Measurements from ENCODE around the gene ATP6V0D1.

GRCh38 chr16:67444259-67445125, 36.5 kb downstream of the ATP6V0D1 start:
- TF ChIP-seq, protein P1, sequence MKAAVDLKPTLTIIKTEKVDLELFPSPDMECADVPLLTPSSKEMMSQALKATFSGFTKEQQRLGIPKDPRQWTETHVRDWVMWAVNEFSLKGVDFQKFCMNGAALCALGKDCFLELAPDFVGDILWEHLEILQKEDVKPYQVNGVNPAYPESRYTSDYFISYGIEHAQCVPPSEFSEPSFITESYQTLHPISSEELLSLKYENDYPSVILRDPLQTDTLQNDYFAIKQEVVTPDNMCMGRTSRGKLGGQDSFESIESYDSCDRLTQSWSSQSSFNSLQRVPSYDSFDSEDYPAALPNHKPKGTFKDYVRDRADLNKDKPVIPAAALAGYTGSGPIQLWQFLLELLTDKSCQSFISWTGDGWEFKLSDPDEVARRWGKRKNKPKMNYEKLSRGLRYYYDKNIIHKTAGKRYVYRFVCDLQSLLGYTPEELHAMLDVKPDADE (IDR thresholded peaks at IDR 0.05), result no peak
- TF ChIP-seq CTCF (conservative IDR thresholded peaks at IDR 0.05; ENCODE audit: low read depth in 2 of 2) (peak; percentile 34 to 67), JUNB (IDR thresholded peaks at IDR 0.05; ENCODE audit: unreplicated experiment) (no peak), POLR2AphosphoS5 (IDR thresholded peaks at IDR 0.05; ENCODE audit: low read depth) (no peak), EZH2 (IDR thresholded peaks at IDR 0.05; ENCODE audit: low read depth, unreplicated experiment) (no peak), REST (IDR thresholded peaks at IDR 0.05; ENCODE audit: unreplicated experiment) (no peak), ZNF462 (CRISPR knock-in tag; IDR thresholded peaks at IDR 0.05) (no peak), CREB1 (CRISPR knock-in tag; IDR thresholded peaks at IDR 0.05; ENCODE audit: low read depth) (no peak), EZH2phosphoT487 (IDR thresholded peaks at IDR 0.05; ENCODE audit: unreplicated experiment) (no peak), ZNF114 (CRISPR knock-in tag; IDR thresholded peaks at IDR 0.05) (no peak), NANOG (IDR thresholded peaks at IDR 0.05; ENCODE audit: borderline replicate concordance) (no peak), ZNF331 (CRISPR knock-in tag; IDR thresholded peaks at IDR 0.05; ENCODE audit: low read depth) (no peak), STAT1 (IDR thresholded peaks at IDR 0.05; ENCODE audit: unreplicated experiment) (no peak)
